Measurements from ENCODE around the gene PTMA.
"Not testable (repeated sequence)": the region's sequence is repeated elsewhere in the genome, so short reads cannot be mapped to it uniquely, and the experiment has no call there.

DNA sequence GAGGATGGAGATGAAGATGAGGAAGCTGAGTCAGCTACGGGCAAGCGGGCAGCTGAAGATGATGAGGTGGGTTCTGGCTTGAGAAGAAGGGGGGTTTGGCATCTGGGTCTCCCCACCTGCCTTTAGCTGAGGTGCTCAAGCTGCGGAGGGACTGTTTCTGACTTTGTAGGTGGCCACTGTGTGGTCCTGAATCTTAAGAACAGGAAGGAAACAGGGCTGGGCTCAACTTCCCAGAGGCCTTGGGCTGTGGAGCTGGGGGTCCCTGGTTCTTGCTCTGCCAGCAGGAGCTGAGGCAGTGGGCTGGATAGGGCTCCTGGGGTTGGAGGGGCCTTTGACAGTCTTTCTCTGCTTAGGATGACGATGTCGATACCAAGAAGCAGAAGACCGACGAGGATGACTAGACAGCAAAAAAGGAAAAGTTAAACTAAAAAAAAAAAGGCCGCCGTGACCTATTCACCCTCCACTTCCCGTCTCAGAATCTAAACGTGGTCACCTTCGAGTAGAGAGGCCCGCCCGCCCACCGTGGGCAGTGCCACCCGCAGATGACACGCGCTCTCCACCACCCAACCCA lies 4.2 kb downstream of the PTMA start:
- TF ChIP-seq EZH2phosphoT487 (IDR thresholded peaks at IDR 0.05; ENCODE audit: low read depth), result not testable (repeated sequence)
- TF ChIP-seq, protein P1, sequence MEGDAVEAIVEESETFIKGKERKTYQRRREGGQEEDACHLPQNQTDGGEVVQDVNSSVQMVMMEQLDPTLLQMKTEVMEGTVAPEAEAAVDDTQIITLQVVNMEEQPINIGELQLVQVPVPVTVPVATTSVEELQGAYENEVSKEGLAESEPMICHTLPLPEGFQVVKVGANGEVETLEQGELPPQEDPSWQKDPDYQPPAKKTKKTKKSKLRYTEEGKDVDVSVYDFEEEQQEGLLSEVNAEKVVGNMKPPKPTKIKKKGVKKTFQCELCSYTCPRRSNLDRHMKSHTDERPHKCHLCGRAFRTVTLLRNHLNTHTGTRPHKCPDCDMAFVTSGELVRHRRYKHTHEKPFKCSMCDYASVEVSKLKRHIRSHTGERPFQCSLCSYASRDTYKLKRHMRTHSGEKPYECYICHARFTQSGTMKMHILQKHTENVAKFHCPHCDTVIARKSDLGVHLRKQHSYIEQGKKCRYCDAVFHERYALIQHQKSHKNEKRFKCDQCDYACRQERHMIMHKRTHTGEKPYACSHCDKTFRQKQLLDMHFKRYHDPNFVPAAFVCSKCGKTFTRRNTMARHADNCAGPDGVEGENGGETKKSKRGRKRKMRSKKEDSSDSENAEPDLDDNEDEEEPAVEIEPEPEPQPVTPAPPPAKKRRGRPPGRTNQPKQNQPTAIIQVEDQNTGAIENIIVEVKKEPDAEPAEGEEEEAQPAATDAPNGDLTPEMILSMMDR (IDR thresholded peaks at IDR 0.05; ENCODE audit: low read depth, low read length), result not testable (repeated sequence)

All from OCI-LY3 (cell line).